HG03097 (cell line): ENCODE results near the gene ULK4.
"Not testable (repeated sequence)": the region's sequence is repeated elsewhere in the genome, so short reads cannot be mapped to it uniquely, and the experiment has no call there.

Experiments
- ATAC-seq: cut with Tn5 transposase; IDR thresholded peaks from one replicate; pipeline ENCODE4 v1.9.1; 2021; ENCODE audit not compliant: unreplicated experiment, low FRiP score

Gene ULK4

DNA sequence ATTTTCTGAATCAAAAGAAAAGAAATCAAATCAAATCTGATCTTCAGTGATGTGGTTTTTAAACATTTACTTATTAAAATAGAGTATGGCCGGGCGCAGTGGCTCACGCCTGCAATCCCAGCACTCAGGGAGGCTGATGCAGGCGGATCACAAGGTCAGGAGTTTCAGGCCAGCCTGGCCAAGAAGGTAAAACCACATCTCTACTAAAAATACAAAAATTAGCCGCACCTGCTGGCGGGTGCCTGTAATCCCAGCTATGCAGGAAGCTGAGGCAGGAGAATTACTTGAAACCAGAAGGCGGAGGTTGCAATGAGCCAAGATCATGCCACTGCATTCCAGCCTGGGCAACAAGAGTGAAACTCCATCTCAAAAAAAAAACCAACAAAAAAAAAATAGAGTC lies 169.1 kb downstream of the ULK4 start:
- ATAC-seq: no peak

GRCh38 chr3:41769106-41769505 lies 192.8 kb downstream of the ULK4 start:
- no peak for ATAC-seq

DNA sequence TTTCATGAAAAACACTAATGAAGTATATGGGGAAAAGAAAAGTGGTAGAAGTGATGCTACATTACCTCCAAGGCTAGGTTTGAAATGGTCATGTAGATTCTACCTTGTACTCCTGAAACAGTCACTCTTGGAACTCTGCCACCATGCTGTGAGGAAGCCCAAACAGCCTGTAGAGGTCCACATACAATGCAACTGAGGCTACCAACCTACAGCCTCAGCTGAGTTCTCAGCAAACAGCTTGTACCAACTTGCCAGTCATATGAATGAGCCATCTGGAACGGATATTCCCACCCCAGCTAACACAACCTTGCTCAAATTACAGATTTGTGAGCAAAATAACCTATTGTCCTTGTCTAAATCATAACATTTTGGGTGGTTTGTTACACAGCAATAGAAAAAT lies 193.5 kb downstream of the ULK4 start:
- ATAC-seq: no peak

DNA sequence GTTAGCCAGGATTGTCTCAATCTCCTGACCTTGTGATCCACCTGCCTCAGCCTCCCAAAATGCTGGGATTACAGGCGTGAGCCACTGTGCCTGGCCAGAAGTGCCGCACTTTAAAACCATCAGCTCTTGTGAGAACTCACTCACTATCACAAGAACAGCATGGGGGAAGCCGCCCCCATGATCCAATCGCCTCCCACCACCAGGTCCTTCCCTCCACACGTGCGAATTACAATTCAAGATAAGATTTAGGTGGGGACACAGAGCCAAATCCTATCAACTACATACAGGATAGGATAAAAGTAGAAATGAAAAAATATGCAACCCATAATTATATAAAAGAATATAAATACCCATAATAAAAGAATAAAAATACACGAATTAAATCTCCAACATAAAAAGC lies 199.0 kb downstream of the ULK4 start:
- ATAC-seq: not testable (repeated sequence)

- no peak for ATAC-seq
Observed at GRCh38 chr3:41753651-41754050, 208.3 kb downstream of the ULK4 start.

GRCh38 chr3:41751597-41751996 lies 210.3 kb downstream of the ULK4 start:
- ATAC-seq: no peak

GRCh38 chr3:41749988-41750387 lies 211.9 kb downstream of the ULK4 start:
- no peak for ATAC-seq

DNA sequence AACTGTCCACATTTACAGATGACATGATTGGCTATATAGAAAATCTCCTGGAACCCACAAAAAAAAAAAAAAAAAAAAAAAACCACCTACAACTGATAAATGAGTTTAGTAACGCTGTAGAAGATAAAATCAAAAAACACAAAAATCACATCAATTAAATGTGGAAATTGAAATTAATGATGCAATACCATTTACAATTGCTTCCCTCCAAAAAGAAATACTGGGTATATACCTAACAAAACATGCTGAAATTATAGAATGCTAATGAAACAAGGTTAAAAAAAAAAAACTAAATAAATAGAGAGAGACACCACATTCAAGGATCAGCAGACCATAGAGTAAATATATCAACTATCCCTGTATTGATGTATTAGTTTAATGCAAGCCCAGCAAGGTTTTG lies 215.7 kb downstream of the ULK4 start:
- ATAC-seq: no peak

DNA sequence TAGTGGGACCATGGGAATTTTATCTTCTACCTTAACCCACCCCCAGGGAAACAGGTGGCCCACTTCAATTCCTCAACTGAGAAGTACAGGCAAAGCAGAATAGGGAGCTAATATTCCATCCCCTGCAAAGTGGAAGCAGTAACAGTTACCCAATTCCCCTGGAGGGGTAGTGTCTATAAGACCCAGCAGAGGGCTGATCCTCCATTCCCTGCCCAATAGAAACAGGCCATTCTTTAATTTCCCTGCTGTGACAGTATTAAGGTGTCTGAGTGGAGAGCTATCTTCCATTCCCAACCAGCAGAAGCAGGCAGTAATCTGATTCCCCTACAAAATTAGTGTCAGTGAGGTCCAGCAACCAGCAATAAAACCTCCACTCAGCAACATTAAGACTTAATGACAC lies 219.8 kb downstream of the ULK4 start:
- no peak for ATAC-seq

- no peak for ATAC-seq
Observed at GRCh38 chr3:41740374-41740886, 221.5 kb downstream of the ULK4 start.

- no peak for ATAC-seq
Observed at GRCh38 chr3:41726891-41727290, 235.0 kb downstream of the ULK4 start.

GRCh38 chr3:41717641-41718040 lies 244.3 kb downstream of the ULK4 start:
- ATAC-seq: no peak

DNA sequence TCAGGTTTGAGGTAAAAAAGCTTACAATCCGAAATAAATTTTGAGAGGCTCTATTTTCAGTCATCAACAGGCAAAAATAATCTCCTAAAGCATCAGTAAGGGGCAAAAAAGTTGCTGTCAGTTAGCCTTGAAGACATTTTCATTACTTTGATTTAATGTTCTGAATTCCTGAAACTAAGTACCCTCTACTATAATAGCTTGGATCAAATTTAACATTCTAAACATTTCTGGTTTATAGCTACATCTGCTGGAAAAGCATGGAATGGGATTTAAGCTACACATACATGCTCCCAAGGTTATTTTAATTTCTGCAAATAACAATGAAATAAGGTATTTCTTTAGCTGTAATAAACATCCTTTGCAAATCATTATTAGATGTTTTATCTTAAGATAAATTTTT lies 245.4 kb downstream of the ULK4 start:
- ATAC-seq: no peak

- no peak for ATAC-seq
Observed at GRCh38 chr3:41715376-41715775, 246.5 kb downstream of the ULK4 start.

DNA sequence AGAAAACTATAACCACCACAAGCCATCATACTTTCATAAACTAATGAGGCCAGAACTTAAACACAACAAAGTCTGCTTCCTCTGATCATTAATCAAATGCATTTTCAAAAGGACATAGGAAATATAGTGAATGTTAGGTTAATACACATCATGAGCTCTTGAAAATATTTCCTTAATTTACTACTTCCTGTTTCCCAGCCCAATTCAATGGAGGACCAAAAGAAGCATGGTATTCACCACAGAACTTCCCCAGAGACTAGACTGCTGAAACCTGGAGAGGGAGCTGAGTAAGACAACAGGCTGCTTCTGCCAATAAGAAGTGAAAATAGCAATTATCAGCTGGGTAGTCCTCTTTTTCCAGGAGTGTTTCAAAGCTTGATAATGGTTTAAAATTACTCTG lies 250.3 kb downstream of the ULK4 start:
- ATAC-seq: no peak

DNA sequence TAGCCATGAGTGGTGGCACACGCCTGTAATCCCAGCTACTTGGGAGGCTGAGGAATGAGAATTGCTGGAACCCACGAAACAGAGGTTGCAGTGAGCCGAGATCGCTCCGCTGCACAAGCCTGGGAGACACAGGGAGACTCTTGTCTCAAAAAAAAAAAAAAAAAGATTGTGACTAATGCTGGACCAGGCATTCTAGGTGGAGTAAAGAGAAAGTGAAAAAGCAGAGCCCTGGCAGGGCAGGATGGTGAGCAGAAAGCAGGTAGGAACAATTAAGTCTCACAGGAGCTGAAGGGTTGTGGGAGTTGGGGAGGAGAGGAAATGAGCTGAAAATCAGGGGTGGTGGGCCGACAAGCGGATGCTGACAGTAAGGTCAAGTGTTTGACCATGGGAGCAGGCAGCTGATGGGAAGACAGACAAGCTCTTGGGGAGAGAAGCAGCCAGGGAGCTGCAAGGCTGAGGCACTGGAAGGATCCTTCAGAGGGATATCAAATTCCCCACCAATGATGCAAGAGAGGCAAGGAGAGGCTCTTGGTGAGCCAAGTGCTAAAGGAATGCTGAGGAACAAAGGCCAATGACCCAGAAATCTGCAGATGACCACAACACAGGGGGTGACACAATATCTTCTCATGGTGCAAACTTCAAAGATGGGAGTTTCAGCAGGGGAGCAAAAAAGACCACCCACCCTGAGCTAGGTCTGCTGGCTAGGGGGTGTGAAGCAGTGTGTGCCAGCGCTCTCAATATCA lies 251.1 kb downstream of the ULK4 start:
- ATAC-seq: no peak

DNA sequence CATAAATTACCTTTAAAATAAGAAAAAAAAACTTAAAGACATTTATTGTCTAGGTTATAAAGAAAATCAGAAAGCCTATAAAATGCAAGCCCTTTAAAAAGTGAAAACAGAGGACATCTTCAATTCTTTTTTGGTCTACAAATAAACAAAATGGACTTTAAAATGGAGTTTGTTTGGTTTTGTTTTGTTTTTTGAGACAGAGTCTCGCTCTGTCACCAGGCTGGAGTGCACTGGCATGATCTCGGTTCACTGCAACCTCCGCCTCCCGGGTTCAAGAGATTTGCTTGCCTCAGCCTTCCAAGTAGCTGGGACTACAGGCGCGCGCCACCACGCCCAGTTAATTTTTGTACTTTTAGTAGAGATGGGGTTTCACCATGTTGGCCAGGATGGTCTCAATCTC lies 252.7 kb downstream of the ULK4 start:
- ATAC-seq: not testable (repeated sequence)

GRCh38 chr3:41708176-41708575 lies 253.7 kb downstream of the ULK4 start:
- ATAC-seq: no peak

- no peak for ATAC-seq
Observed at GRCh38 chr3:41705893-41706292, 256.0 kb downstream of the ULK4 start.

DNA sequence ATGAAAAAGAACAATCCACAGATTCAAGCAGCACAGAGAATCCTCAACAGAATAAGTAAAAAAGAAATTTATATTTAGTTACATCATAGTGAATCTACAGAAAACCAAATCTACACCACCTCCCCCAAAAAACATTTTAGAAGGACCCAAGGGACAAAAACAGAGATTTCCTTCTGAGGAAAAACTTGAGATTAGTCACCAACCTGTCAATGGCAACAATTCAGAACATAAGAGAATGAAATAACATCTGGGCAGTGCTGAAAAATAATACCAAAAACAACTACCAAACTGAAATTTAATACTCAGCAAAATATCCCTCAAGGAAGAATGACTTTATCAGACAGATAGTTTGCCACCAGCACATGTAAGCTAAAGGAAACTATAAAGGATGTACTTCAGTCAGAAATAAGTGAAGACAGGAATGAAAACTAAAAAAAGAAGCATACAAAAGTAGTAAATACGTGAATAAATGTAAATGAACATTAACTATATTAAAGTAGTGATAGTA lies 260.7 kb downstream of the ULK4 start:
- no peak for ATAC-seq

- no peak for ATAC-seq
Observed at GRCh38 chr3:41700155-41700554, 261.7 kb downstream of the ULK4 start.

DNA sequence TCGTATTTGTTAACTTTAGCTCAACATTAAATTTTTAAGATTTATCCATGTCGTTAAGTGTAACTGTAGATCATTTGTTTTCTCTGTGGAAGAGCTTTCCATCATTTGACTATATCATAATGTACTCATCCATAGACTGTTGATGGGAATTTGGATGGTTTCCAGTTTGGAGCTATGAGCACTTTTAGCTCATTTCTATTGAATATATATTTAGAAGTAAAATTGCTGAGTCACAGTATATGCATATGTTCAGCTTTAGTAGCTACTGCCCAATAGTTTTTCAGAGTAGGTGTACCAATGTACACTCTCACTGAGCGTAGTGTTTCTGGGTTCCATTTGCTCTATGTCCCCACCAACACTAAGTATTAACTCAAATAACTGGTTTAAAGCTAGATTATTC lies 263.0 kb downstream of the ULK4 start:
- no peak for ATAC-seq
